ENCODE results near the gene ALS2.
"Not testable (repeated sequence)": the region's sequence is repeated elsewhere in the genome, so short reads cannot be mapped to it uniquely, and the experiment has no call there.

ALS2 gene

GRCh38 chr2:201793631-201794030 is 12.9 kb upstream of the ALS2 start:
- DNase-seq (ENCODE audit: low read depth): no peak

GRCh38 chr2:201790989-201791388 is 10.3 kb upstream of the ALS2 start:
- DNase-seq (ENCODE audit: low read depth): no peak

GRCh38 chr2:201790291-201790690 is 9.6 kb upstream of the ALS2 start:
- DNase-seq (ENCODE audit: low read depth): no peak

GRCh38 chr2:201789395-201789794 is 8.7 kb upstream of the ALS2 start:
- no peak for DNase-seq (ENCODE audit: low read depth)

GRCh38 chr2:201788371-201788770 is 7.6 kb upstream of the ALS2 start:
- DNase-seq (ENCODE audit: low read depth): no peak

- no peak for DNase-seq (ENCODE audit: low read depth)
Measured at GRCh38 chr2:201786471-201786870, 5.7 kb upstream of the ALS2 start.

- no peak for DNase-seq (ENCODE audit: low read depth)
Measured at GRCh38 chr2:201785135-201785534, 4.4 kb upstream of the ALS2 start.

- DNase-seq (ENCODE audit: low read depth): no peak
Measured at GRCh38 chr2:201784563-201784962, 3.8 kb upstream of the ALS2 start.

- DNase-seq (ENCODE audit: low read depth): no peak
Measured at GRCh38 chr2:201781557-201782051, 871 bp upstream of the ALS2 start.

GRCh38 chr2:201779901-201780673 is 646 bp downstream of the ALS2 start:
- no peak for DNase-seq (ENCODE audit: low read depth)

GRCh38 chr2:201777869-201778268 is 2.9 kb downstream of the ALS2 start:
- DNase-seq (ENCODE audit: low read depth): no peak

- DNase-seq (ENCODE audit: low read depth): no peak
Measured at GRCh38 chr2:201777043-201777442, 3.7 kb downstream of the ALS2 start.

- DNase-seq (ENCODE audit: low read depth): no peak
Measured at GRCh38 chr2:201775326-201775725, 5.4 kb downstream of the ALS2 start.

- DNase-seq (ENCODE audit: low read depth): no peak
Measured at GRCh38 chr2:201774546-201774945, 6.2 kb downstream of the ALS2 start.

GRCh38 chr2:201773990-201774389 is 6.7 kb downstream of the ALS2 start:
- DNase-seq (ENCODE audit: low read depth): no peak

GRCh38 chr2:201769666-201770373 is 10.9 kb downstream of the ALS2 start:
- no peak for DNase-seq (ENCODE audit: low read depth)

GRCh38 chr2:201768918-201769317 is 11.8 kb downstream of the ALS2 start:
- no peak for DNase-seq (ENCODE audit: low read depth)

GRCh38 chr2:201765799-201766198 is 14.9 kb downstream of the ALS2 start:
- DNase-seq (ENCODE audit: low read depth): no peak

GRCh38 chr2:201764469-201764868 is 16.3 kb downstream of the ALS2 start:
- DNase-seq (ENCODE audit: low read depth): not testable (repeated sequence)

- no peak for DNase-seq (ENCODE audit: low read depth)
Measured at GRCh38 chr2:201761101-201761500, 19.6 kb downstream of the ALS2 start.

GRCh38 chr2:201759567-201759966 is 21.2 kb downstream of the ALS2 start:
- no peak for DNase-seq (ENCODE audit: low read depth)

- no peak for DNase-seq (ENCODE audit: low read depth)
Measured at GRCh38 chr2:201758873-201759272, 21.9 kb downstream of the ALS2 start.

GRCh38 chr2:201758234-201758633 is 22.5 kb downstream of the ALS2 start:
- no peak for DNase-seq (ENCODE audit: low read depth)
